ENCODE measurements around the gene ANAPC15. TPM values are rescaled to one million over a fixed set of nuclear protein-coding genes. Genes with fewer than 3 reads are reported as not detected.

ANAPC15 gene
- total and polyA plus RNA-seq, 2 of the 13 experiments (the other 11 are each of a cell fraction or from before 2014, with no cell fraction given): 18.8 to 25.7 TPM

DNA sequence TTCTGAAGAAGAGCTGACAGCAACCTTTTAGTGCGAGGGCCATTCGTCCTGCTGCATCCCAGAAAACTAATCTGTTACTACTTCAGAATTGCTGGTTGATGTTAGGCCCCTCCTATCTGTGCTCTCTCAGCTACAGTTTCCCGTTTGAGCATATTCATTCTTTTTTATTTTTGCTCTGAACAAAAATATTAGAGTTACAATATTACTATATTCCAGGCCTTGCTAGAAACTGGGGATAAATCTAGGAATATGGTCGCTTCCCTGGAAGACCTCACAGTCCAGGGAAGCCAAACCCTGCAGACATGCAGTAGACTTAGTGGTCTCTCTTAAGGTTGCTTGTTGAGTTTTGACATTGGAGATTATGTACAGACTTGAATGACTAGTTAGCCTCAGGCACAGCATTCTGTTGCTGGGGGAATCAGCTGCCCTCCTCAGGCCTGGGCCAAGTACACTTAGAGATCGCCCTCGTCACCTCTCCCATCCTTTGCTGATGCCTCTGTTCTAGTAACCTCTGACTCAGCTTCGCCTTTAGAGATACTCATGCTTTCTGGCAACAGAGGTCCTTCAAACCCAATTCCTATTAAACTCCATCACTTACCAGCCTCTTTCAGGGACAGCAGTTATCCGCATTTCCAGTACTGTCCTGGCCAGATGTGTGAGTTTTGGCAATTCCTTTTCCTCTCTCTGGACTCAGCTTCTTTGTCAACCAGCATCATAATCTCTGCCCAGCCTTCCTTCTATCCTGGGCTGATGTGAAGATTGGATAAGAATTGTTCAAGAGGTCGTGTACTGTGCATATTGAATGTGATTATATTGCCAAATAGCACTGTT lies 698 bp upstream of the ANAPC15 start:
- 65% methylated on average over 9 of the region's 9 CpGs for WGBS (ENCODE audit: low lambda C conversion rate)
- H2AFZ ChIP-seq (ENCODE audit: low read length): no peak overlapping the region
- DNase-seq (ENCODE audit: low spot score): no peak
- in situ Hi-C loops (cut with HindIII; ENCODE audit: extremely low pct_ligation_motif_present, low pct_unique_long_range_greater_than_20kb): no loop called here
- no peaks in the 10 kb centered on the region for H3K9me3 ChIP-seq (ENCODE audit: low read length)
- no peak for FAIRE-seq
- CTCF ChIA-PET (ENCODE audit: low intra/inter-chr PET ratio, low total read pairs): no interaction called here
- peaks cover 17% of the 10 kb centered on the region for H3K4me1 ChIP-seq (ENCODE audit: insufficient read depth, low read length)
- ATAC-seq: no peak
- intact Hi-C loops (cut with micrococcal nuclease; ENCODE audit: unreplicated experiment): loop anchor here (1.0 kb wide), 1 partner anchor 10 kb away; the partner anchor contains the start of gene LAMTOR1
- peak overlapping the region; percentile 55 to 74 (median 73) for H3K4me3 ChIP-seq (replicated peaks in 1 of 3; ENCODE audit: insufficient read depth in 1 of 3, low read depth in 2 of 3, low read length in 3 of 3)
- peak overlapping the region; percentile 95 for H3K9ac ChIP-seq (ENCODE audit: insufficient read depth, low read depth, low read length)
- peaks cover 0 to 9% of the 10 kb centered on the region in 2 experiments; a peak in 1 of 5 replicates for H3K27me3 ChIP-seq (ENCODE audit: control insufficient read depth in 1 of 2, insufficient read depth in 2 of 2, low read length in 2 of 2)
- H3K4me2 ChIP-seq (ENCODE audit: low read depth, low read length): peak overlapping the region; percentile 98
- no peaks in the 10 kb centered on the region for H4K20me1 ChIP-seq (ENCODE audit: insufficient read depth, low read length)
- H3K27ac ChIP-seq (ENCODE audit: extremely low read length, insufficient read depth, low read length): peak overlapping the region; percentile 92
- peaks cover 0 to 2% of the 10 kb centered on the region in 2 experiments; a peak in 1 of 5 replicates for H3K36me3 ChIP-seq (replicated peaks in 1 of 2; ENCODE audit: control insufficient read depth in 1 of 2, insufficient read depth in 2 of 2, low read length in 2 of 2)
- POLR2A ChIA-PET: interaction anchor here (1.0 to 2.1 kb wide), 7 partner anchors 11 to 184 kb away, joined by 3 to 13 read pairs (median 6); partner anchors contain the start of genes LAMTOR1 and RNF121
- TSS peak; percentile 93 for BruUV-seq (replicated peaks)
- no peaks in the 10 kb centered on the region for H3K79me2 ChIP-seq (ENCODE audit: insufficient read depth, low read length)
- no peak for TF ChIP-seq NFYC (CRISPR knock-in tag; IDR thresholded peaks at IDR 0.05)
- no peak for TF ChIP-seq HDAC2 (CRISPR knock-in tag; IDR thresholded peaks at IDR 0.05)
- TF ChIP-seq DNMT1 (CRISPR knock-in tag; IDR thresholded peaks at IDR 0.05): no peak
- 0 out of 2 replicates have a peak, but pooled peaks have one; percentile 35 for TF ChIP-seq SNAPC2 (CRISPR knock-in tag; IDR thresholded peaks at IDR 0.05)
- TF ChIP-seq TCF7L2 (IDR thresholded peaks at IDR 0.05; ENCODE audit: low read depth, low read length): no peak
- no peak for TF ChIP-seq MXD1 (CRISPR knock-in tag; IDR thresholded peaks at IDR 0.05)
- TF ChIP-seq ZNF326 (CRISPR knock-in tag; IDR thresholded peaks at IDR 0.05; ENCODE audit: borderline replicate concordance): no peak
- no peak for TF ChIP-seq HNRNPL (IDR thresholded peaks at IDR 0.05; ENCODE audit: low read depth, low read length)
- TF ChIP-seq KIAA2018 (CRISPR knock-in tag; IDR thresholded peaks at IDR 0.05; ENCODE audit: borderline replicate concordance): no peak
- no peak for TF ChIP-seq STAG1 (CRISPR knock-in tag; IDR thresholded peaks at IDR 0.05)
- TF ChIP-seq HOXA3 (CRISPR knock-in tag; IDR thresholded peaks at IDR 0.05): no peak
- TF ChIP-seq, protein P1, sequence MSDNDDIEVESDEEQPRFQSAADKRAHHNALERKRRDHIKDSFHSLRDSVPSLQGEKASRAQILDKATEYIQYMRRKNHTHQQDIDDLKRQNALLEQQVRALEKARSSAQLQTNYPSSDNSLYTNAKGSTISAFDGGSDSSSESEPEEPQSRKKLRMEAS (IDR thresholded peaks at IDR 0.05): no peak
- TF ChIP-seq ZBTB1 (CRISPR knock-in tag; IDR thresholded peaks at IDR 0.05; ENCODE audit: borderline replicate concordance): no peak
- TF ChIP-seq ZNF292 (CRISPR knock-in tag; IDR thresholded peaks at IDR 0.05; ENCODE audit: borderline replicate concordance, low read depth): no peak
